ENCODE data around the gene AACS. TPM values are rescaled to one million over a fixed set of nuclear protein-coding genes. Genes with fewer than 3 reads are reported as not detected.

The AACS gene
- total RNA-seq, 2 experiments from 2014 or later = 10.2 to 24.6 TPM

- Histone ChIP-seq H2AFZ (ENCODE audit: low read length) (no peak overlapping the region), H3K4me2 (ENCODE audit: low read length) (no peak overlapping the region), H3K4me3 (ENCODE audit: low read depth, low read length, poor library complexity, severe bottlenecking) (no peak overlapping the region), H3K9me2 (ENCODE audit: insufficient read depth, low read length) (no peaks in the 10 kb centered on the region), H3K4me1 (ENCODE audit: insufficient read depth, low read length, poor library complexity, severe bottlenecking) (no peaks in the 10 kb centered on the region), H3K27ac (ENCODE audit: low read depth, low read length, poor library complexity, severe bottlenecking) (no peak overlapping the region), H3K79me2 (ENCODE audit: insufficient read depth, low read depth, low read length) (no peaks in the 10 kb centered on the region), H3K36me3 (ENCODE audit: insufficient read depth, low read length) (peaks cover 4% of the 10 kb centered on the region; the same call in 1 of the 2 replicates), H4K20me1 (ENCODE audit: insufficient read depth, low read length) (no peaks in the 10 kb centered on the region), H3K9me3 (ENCODE audit: low read length) (no peaks in the 10 kb centered on the region)
- no TSS peak for BruUV-seq (replicated peaks)
- ChIA-PET CTCF (ENCODE audit: unreplicated experiment) (interaction anchor here (0.5 to 1.1 kb wide), 2 partner anchors 22 to 35 kb away, joined by 3 read pairs; no protein-coding TSS in a partner anchor), POLR2A (interaction anchor here (0.6 to 0.7 kb wide), 2 partner anchors 37 to 276 kb away, joined by 3 to 4 read pairs; no protein-coding TSS in a partner anchor)
- TF ChIP-seq EZH2phosphoT487 (IDR thresholded peaks at IDR 0.05; ENCODE audit: borderline replicate concordance, low read depth, low read length) (no peak), CTCF (conservative IDR thresholded peaks at IDR 0.05; ENCODE audit: low read length) (no peak)
- intact Hi-C loops (cut with micrococcal nuclease; ENCODE audit: unreplicated experiment) = no loop called here
- DNase-seq (ENCODE audit: low spot score) = no peak
These were observed 102.4 kb downstream of the AACS start for GRCh38 chr12:125167658-125168057.

GRCh38 chr12:125169451-125169850 is 104.2 kb downstream of the AACS start:
- BruUV-seq (replicated peaks) = no TSS peak
- CTCF ChIA-PET (ENCODE audit: unreplicated experiment) = no interaction called here

More at GRCh38 chr12:125169451-125169850, 104.2 kb downstream of the AACS start:
- no peaks in the 10 kb centered on the region for H3K4me1 ChIP-seq (ENCODE audit: insufficient read depth, low read length, poor library complexity, severe bottlenecking)
- intact Hi-C loops (cut with micrococcal nuclease; ENCODE audit: unreplicated experiment) = no loop called here
- H4K20me1 ChIP-seq (ENCODE audit: insufficient read depth, low read length) = no peaks in the 10 kb centered on the region
- H3K9me2 ChIP-seq (ENCODE audit: insufficient read depth, low read length) = no peaks in the 10 kb centered on the region
- TF ChIP-seq EZH2phosphoT487 (IDR thresholded peaks at IDR 0.05; ENCODE audit: borderline replicate concordance, low read depth, low read length) (no peak), CTCF (conservative IDR thresholded peaks at IDR 0.05; ENCODE audit: low read length) (no peak)
- no peak overlapping the region for H3K4me2 ChIP-seq (ENCODE audit: low read length)
- peaks cover 4% of the 10 kb centered on the region; the same call in 1 of the 2 replicates for H3K36me3 ChIP-seq (ENCODE audit: insufficient read depth, low read length)
- H3K79me2 ChIP-seq (ENCODE audit: insufficient read depth, low read depth, low read length) = no peaks in the 10 kb centered on the region
- no peak overlapping the region for H3K27ac ChIP-seq (ENCODE audit: low read depth, low read length, poor library complexity, severe bottlenecking)
- DNase-seq (ENCODE audit: low spot score) = no peak
- H2AFZ ChIP-seq (ENCODE audit: low read length) = no peak overlapping the region
- H3K9me3 ChIP-seq (ENCODE audit: low read length) = no peaks in the 10 kb centered on the region
- POLR2A ChIA-PET = interaction anchor here (0.6 to 1.0 kb wide), 2 partner anchors 49 to 368 kb away, joined by 3 to 4 read pairs; no protein-coding TSS in a partner anchor
- H3K4me3 ChIP-seq (ENCODE audit: low read depth, low read length, poor library complexity, severe bottlenecking) = no peak overlapping the region
